Parathyroid adenoma (tissue), 2 donors: Measurements from ENCODE around the gene KIF26B.

ENCODE experiments used
- H2AFZ ChIP-seq: fragments of 300-600 bp; sonication (generic); one replicate; pipeline ENCODE4 v1.7.0; 2017; ENCODE audit warnings: antibody characterized with exemption, mild to moderate bottlenecking
- H3K27ac ChIP-seq: fragments of 300-600 bp; sonication (generic); one replicate; pipeline ENCODE4 v1.7.0; 2017
- H3K27me3 ChIP-seq: fragments of 300-600 bp; sonication (generic); one replicate; pipeline ENCODE4 v1.7.0; 2017; ENCODE audit warnings: low read length; ENCODE audit not compliant: control insufficient read depth, insufficient read depth
- H3K36me3 ChIP-seq: fragments of 300-600 bp; sonication (generic); one replicate; pipeline ENCODE4 v1.7.0; 2017; ENCODE audit warnings: low read length; ENCODE audit not compliant: control insufficient read depth, insufficient read depth
- H3K4me1 ChIP-seq: fragments of 300-600 bp; sonication (generic); one replicate; pipeline ENCODE4 v1.7.0; 2017; ENCODE audit warnings: control low read depth
- H3K4me2 ChIP-seq: fragments of 300-600 bp; sonication (generic); one replicate; pipeline ENCODE4 v1.7.0; 2017; ENCODE audit warnings: low read length
- H3K4me3 ChIP-seq: fragments of 300-600 bp; sonication (generic); one replicate; pipeline ENCODE4 v1.7.0; 2017; ENCODE audit warnings: low read depth, low read length
- H3K79me2 ChIP-seq: fragments of 300-600 bp; sonication (generic); one replicate; pipeline ENCODE4 v1.7.0; 2017; ENCODE audit warnings: control low read depth
- H3K9ac ChIP-seq: fragments of 300-600 bp; sonication (generic); one replicate; pipeline ENCODE4 v1.7.0; 2017; ENCODE audit warnings: mild to moderate bottlenecking
- H3K9me3 ChIP-seq: fragments of 300-600 bp; sonication (generic); one replicate; pipeline ENCODE4 v1.7.0; 2017; ENCODE audit warnings: low read length; ENCODE audit not compliant: control insufficient read depth
- TF ChIP-seq, protein P1 (sequence below): fragments of 300-600 bp; sonication (generic); IDR thresholded peaks from one replicate; pipeline ENCODE4 v1.7.0; 2017; ENCODE audit warnings: antibody characterized with exemption, mild to moderate bottlenecking
- donor health status: primary hyperparathyroidism.

The KIF26B gene

DNA sequence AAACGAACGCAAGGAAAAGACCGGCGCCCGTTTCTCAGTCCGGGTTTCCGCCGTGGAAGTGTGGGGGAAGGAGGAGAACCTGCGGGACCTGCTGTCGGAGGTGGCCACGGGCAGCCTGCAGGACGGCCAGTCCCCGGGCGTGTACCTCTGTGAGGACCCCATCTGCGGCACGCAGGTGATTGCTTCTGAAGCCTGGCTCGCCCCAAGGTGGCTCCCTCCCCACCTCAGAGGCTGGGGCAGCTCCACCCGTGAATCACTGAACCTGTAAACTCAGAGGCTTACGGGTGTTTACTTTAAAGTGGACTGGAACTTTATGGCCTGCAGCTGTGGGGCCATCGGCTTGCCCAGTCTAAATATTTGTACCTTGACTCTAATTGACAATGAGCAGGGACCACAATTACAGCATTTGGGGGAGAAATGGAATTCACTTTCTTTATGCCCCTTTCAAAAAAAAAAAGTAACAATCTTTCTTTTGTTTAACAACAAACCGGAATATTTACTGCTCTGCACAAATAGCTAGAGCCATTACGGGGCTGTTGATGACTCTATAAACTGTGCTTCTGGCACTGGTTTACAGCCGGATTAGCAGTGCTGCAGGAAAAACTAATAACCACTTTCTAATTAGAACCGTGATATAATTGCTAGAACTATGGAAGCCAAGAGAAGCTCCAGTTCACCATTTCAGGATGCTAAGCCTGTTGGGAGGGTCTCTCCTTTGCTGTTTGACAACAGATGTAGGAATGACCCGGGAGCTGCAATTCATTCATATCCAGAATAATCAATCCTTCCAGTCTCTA, 454.8 kb downstream of the KIF26B start:
- H3K79me2 ChIP-seq: no peaks in the 10 kb centered on the region
- H3K4me2 ChIP-seq: no peak overlapping the region
- no peaks in the 10 kb centered on the region for H3K4me1 ChIP-seq
- no peaks in the 10 kb centered on the region for H3K36me3 ChIP-seq
- H3K27me3 ChIP-seq: no peaks in the 10 kb centered on the region
- H3K4me3 ChIP-seq: no peak overlapping the region
- H3K27ac ChIP-seq: no peak overlapping the region
- no peak overlapping the region for H3K9ac ChIP-seq
- TF ChIP-seq, protein P1, sequence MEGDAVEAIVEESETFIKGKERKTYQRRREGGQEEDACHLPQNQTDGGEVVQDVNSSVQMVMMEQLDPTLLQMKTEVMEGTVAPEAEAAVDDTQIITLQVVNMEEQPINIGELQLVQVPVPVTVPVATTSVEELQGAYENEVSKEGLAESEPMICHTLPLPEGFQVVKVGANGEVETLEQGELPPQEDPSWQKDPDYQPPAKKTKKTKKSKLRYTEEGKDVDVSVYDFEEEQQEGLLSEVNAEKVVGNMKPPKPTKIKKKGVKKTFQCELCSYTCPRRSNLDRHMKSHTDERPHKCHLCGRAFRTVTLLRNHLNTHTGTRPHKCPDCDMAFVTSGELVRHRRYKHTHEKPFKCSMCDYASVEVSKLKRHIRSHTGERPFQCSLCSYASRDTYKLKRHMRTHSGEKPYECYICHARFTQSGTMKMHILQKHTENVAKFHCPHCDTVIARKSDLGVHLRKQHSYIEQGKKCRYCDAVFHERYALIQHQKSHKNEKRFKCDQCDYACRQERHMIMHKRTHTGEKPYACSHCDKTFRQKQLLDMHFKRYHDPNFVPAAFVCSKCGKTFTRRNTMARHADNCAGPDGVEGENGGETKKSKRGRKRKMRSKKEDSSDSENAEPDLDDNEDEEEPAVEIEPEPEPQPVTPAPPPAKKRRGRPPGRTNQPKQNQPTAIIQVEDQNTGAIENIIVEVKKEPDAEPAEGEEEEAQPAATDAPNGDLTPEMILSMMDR: no peak
- H3K9me3 ChIP-seq: no peaks in the 10 kb centered on the region
- H2AFZ ChIP-seq: no peak overlapping the region

GRCh38 chr1:245611251-245611650, 456.5 kb downstream of the KIF26B start:
- TF ChIP-seq, protein P1: no peak
- Histone ChIP-seq H3K4me1 (no peaks in the 10 kb centered on the region), H3K9me3 (no peaks in the 10 kb centered on the region), H3K27ac (no peak overlapping the region), H2AFZ (no peak overlapping the region), H3K27me3 (no peaks in the 10 kb centered on the region), H3K4me3 (no peak overlapping the region), H3K36me3 (no peaks in the 10 kb centered on the region), H3K9ac (no peak overlapping the region), H3K79me2 (no peaks in the 10 kb centered on the region), H3K4me2 (no peak overlapping the region)

- Histone ChIP-seq H3K4me1 (no peaks in the 10 kb centered on the region), H3K4me3 (no peak overlapping the region), H3K27ac (no peak overlapping the region), H3K27me3 (no peaks in the 10 kb centered on the region), H3K36me3 (no peaks in the 10 kb centered on the region), H2AFZ (no peak overlapping the region), H3K9ac (no peak overlapping the region), H3K9me3 (no peaks in the 10 kb centered on the region), H3K4me2 (no peak overlapping the region), H3K79me2 (no peaks in the 10 kb centered on the region)
- TF ChIP-seq, protein P1: no peak
These were observed 459.7 kb downstream of the KIF26B start for GRCh38 chr1:245614476-245614875.

DNA sequence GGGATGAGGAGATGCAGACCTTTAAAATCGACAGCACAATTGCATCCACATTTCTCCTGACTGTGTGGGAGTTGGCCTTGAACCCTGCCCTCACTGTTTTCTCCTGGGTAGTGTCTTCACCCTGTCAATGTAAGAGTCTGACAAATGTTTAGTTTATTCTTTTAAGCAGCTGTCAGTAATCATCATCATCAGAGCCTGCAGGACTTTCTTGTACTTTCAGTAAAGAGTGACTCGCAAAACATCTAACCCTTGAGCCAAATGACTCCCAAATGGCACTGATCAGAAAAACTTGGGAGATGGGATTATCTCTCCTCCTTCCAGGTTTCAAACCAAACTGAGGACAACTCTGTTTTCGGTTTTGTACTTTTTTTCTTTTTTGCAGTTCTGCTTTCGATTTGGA, 460.2 kb downstream of the KIF26B start:
- no peaks in the 10 kb centered on the region for H3K4me1 ChIP-seq

More for the DNA sequence above, 460.2 kb downstream of the KIF26B start:
- Histone ChIP-seq H3K9me3 (no peaks in the 10 kb centered on the region), H3K27me3 (no peaks in the 10 kb centered on the region), H3K27ac (no peak overlapping the region), H3K79me2 (no peaks in the 10 kb centered on the region), H3K9ac (no peak overlapping the region), H3K4me3 (no peak overlapping the region), H3K4me2 (no peak overlapping the region), H3K36me3 (no peaks in the 10 kb centered on the region), H2AFZ (no peak overlapping the region)
- TF ChIP-seq, protein P1: no peak
